Mammary microvascular endothelial cell (primary cell): ENCODE measurements around the gene WNT4. TPM values are rescaled to one million over a fixed set of nuclear protein-coding genes. Genes with fewer than 3 reads are reported as not detected.

Source experiments
- total RNA-seq: library from RNA; depleted of rRNA; stranded (reverse); fragments of >200 nt; gene quantifications from 2 replicates; pipeline ENCODE4 v1.2.3, GENCODE V29; 2015

Gene WNT4
- not detected in 2 replicates for total RNA-seq

GRCh38 chr1:22143065-22144033 lies at the start of gene WNT4:
WNT4 (minus strand) TSS chr1:22143097; CDS start chr1:22142922, 175 bp downstream.

Other genes with a start within 250 kb of the WNT4 start
- 773 and 873 TPM in 2 replicates for gene HSPG2, start 205.8 kb downstream of the WNT4 start, total RNA-seq
- not detected in 2 replicates for gene CELA3B, start 166.1 kb downstream of the WNT4 start, total RNA-seq
- gene CELA3A, start 141.4 kb downstream of the WNT4 start, total RNA-seq = not detected in 2 replicates
- gene CDC42, start 90.4 kb downstream of the WNT4 start, total RNA-seq = 460 and 507 TPM in 2 replicates